ENCODE measurements around the gene SRSF5.

Gene SRSF5

DNA sequence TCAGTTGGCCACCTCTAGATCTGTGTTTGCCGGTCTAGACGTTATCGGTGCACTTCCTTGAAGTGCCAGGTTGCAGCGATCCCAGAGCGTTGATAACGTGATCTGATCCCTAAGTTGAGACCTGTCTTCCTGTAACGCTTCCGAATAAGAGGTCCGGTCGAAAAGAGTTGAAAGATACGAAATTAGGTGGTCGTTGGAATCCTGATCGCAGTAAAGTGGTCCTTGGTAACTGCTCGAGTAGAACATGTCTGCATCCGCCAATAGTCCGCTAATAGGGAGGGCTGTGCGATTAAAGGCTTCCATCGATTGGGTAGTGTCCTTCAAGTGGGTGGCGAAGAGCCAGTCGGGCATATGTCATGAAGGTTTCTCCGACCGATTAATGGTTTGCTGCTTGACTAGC is 2.7 kb downstream of the SRSF5 start:
- DNase-seq (ENCODE audit: low read depth in 1 of 2, low spot score in 1 of 2), result no peak

DNA sequence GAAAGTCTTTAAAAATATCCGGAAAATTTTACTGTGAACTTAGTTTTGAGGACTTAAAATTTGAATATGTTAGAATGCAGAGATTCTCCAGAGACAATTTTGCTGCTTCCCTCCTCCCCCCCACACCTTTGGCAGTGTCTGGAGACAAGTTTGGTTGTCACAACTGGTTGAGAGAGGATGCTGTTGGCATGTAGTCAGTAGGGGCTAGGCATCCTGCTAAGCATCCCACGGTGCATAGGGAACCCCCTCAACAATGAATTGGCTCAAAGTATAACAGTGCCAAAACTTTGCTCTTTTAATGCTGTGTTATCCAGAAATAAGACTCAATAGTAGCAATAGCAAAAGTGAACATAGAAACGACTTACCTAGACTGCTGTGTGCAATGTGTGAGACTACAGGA is 3.6 kb downstream of the SRSF5 start:
- DNase-seq (ENCODE audit: low read depth in 1 of 2, low spot score in 1 of 2), result no peak

DNA sequence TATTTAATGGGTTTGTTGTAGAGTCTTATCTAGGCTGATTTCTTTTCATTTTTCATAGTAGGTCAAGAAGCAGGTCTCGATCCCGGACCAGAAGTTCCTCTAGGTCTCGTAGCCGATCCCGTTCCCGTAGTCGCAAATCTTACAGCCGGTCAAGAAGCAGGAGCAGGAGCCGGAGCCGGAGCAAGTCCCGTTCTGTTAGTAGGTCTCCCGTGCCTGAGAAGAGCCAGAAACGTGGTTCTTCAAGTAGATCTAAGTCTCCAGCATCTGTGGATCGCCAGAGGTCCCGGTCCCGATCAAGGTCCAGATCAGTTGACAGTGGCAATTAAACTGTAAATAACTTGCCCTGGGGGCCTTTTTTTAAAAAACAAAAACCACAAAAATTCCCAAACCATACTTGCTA is 4.2 kb downstream of the SRSF5 start:
- DNase-seq (ENCODE audit: low read depth in 1 of 2, low spot score in 1 of 2), result no peak

DNA sequence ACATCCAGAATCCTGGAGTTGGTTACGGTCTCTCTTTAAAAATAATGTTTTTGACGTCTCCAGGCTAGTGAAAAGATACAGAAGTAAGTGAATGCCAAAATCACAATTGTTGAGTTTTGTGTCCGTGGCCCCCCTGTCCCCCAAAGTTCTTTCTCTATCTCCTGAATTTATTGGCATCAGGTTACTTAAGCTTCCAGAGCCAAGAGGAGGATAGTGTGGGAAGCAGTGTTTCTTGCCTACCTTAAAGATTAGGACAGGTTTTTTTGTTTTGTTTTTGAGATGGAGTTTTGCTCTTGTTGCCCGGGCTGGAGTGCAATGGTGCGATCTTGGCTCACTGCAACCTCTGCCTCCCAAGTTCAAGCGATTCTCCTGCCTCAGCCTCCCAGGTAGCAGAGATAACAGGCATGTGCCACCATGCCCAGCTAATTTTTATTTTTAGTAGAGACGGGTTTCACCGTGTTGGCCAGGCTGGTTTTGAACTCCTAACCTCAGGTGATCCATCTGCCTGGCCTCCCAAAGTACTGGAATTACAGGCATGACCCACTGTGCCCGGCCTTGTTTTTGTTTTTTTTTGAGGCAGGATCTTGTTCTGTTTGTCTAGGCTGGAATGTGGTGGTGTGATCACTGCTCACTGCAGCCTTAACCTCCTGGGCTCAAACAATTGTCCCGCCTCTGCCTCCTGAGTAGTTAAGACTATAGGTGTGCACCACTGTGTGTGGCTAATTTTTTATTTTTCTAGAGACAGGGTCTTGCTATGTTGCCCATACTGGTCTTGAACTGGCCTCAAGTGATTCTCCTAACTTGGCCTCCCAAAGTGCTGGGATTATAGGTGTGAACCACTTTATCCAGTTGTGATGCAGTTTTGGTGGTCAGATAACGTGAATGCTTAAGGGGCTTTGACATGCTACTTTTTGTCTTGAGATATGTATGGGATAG is 5.4 kb downstream of the SRSF5 start:
- DNase-seq (ENCODE audit: low read depth in 1 of 2, low spot score in 1 of 2), result no peak

DNA sequence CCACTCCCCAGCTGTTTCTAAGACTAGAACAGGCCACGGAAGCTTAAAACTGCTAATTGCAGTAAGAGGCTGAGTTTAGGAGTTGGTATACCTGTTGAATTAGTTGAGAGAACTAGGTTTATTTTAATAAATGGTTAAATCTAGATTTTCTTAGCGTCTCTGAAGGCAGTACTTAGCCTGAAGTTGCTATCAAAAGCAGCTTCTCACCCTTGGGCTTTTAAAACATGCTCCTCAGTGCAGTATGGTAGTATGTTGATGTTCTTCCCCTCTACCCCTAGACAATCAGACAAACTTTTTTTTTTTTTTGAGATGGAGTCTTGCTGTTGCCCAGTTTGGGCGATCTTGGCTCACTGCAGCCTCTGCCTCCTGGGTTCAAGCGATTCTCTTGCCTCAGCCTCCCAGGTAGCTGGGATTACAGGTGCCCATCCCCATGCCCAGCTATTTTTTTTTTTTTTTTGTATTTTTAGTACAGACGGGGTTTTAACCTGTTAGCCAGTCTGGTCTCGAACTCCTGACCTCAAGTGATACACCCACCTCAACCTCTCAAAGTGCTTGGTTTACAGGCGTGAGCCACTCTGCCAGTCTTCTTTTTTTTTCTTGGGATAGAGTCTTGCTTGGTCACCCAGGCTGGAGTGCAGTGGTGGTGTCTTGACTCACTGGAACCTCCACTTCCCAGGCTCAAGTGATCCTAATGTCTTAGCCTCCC is 6.8 kb downstream of the SRSF5 start:
- no peak for DNase-seq (ENCODE audit: low read depth in 1 of 2, low spot score in 1 of 2)

DNA sequence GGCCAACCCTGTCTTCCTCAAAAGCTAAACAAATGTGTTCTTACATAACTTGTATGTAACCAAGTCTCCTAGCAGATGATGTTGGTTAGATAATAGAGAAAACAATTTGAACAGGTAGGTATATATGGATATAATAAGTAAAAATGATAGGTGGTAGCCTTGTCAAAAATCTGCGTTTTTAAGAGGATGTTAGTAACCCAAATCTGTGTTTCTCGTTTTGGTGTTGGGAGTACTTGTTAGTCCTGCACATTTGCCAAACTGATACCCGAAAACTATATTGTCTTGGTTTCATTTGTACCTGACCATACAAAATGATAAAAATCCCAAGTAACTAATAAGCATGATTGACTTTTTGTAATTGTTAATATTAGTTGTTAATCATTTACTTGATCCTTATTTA is 8.1 kb downstream of the SRSF5 start:
- DNase-seq (ENCODE audit: low read depth in 1 of 2, low spot score in 1 of 2), result no peak

DNA sequence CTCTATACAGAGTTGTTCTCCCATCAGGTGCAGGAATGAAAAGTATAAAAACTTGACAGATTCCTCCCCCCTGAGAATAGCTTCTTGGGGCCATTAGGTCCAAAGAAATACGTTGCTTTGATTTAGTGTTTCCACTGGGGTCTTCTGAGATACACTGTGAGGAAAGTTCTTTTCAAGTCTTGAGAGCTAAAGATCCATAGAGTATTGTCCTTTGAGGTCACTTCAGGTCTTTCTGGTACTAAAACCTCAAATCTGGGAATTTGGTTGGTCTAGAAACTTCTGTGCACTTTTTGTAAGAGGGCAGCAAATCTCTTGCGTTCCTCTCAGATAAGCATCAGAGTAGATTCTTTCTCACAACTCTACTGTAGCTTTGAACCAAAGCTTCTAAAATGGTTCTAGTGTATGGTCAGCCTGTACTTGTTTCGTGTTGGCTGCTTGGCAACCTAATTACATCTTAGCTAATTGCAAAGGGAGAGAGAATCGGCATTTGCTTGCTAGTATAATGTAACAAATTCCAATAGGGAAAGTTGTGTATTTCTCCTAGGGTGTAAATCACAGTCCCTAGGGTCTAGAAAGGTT is 10.0 kb downstream of the SRSF5 start:
- DNase-seq (ENCODE audit: low read depth in 1 of 2, low spot score in 1 of 2), result no peak

DNA sequence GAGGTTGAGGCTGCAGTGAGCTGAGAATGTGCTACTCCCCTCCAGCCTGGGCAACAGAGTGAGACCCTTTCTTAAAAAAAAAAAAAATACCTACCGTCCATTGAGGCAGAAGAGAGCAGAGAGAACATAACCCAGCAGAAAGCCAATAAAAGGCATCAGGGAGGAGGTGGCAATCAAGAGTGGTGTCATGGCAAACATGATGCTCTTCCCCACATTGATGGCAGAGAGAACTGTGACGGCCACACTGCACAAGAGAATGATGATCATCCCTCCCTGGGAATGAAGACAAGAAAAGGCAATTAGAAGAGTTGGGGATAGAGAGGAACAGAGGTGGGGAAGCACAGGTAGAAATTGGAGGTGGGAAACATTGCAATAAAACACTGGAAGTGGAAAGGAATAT is 12.1 kb downstream of the SRSF5 start:
- DNase-seq (ENCODE audit: low read depth in 1 of 2, low spot score in 1 of 2), result no peak

DNA sequence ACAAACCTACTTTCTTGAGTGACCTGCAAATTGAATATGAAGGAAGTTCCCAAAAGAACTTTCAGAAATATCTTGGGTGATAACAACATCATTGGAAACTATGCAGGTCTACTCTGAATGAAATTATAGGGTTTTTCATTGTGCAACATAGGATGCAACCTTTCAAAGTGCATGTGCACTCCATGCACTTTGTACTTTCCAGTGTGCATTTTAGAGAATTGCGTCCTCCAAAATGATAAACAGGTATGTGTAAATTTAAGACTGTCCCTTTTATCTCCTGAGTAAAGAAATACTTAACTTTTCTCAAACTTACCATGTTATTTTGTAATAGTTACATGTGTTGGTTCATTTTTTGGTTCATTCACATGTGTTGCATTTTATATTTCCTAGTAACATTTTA is 13.2 kb downstream of the SRSF5 start:
- no peak for DNase-seq (ENCODE audit: low read depth in 1 of 2, low spot score in 1 of 2)

DNA sequence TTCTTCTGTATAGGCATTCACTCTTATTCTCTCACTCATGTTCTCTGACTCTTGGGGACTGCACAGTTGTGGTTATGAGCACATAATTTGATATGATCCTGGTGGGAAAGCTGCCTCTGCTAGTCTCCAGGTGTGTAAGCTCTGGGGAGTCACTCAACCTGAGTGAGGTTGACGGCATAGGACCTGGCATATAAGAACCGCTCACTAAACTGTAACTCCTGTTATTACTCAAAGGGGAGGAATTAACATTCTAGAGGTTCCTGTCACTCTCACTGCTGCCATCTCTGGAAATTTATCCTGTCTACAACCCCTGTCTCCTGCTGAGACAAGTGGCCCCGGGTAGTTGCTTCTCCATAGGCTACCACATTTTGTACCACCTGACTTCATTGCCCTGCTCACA is 14.0 kb downstream of the SRSF5 start:
- DNase-seq (ENCODE audit: low read depth in 1 of 2, low spot score in 1 of 2), result no peak

DNA sequence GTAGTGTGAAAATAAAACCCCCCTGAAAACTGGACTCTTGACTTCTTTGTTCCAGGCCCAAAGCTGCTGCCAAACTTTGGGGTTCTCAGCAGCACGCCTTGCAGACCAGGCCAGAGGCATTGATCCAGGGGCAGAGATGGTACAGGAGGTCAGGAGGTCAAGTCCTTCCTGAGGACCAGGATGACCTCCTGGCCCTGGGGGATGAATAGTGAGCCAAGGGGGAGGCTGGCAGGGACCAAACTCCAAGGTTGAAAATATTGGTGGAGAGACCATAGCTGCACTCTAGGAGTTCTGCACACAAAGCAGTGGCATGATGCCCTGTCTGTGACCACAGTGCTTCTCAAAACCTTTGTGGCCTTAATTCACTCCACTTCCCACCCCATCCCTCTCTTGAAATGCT is 18.0 kb downstream of the SRSF5 start:
- no peak for DNase-seq (ENCODE audit: low read depth in 1 of 2, low spot score in 1 of 2)

DNA sequence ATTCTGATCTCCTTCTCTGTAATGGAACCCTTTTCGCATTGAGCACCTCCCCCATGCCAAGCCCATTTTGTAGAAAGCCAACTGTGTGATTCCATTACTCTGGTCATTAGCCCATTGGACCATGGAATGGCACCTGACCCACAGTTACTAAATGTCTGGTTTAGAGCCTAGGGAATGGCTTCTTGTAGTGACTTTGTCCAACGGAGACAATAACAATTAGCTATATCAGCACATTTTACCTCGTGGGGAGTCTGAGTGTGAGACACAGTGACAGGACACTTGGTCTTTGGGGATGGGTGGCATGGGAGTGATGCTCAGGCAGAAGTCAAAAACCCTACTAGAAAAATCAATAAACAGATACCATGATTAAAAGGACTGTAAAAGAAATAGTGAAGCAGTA is 19.7 kb downstream of the SRSF5 start:
- no peak for DNase-seq (ENCODE audit: low read depth in 1 of 2, low spot score in 1 of 2)

DNA sequence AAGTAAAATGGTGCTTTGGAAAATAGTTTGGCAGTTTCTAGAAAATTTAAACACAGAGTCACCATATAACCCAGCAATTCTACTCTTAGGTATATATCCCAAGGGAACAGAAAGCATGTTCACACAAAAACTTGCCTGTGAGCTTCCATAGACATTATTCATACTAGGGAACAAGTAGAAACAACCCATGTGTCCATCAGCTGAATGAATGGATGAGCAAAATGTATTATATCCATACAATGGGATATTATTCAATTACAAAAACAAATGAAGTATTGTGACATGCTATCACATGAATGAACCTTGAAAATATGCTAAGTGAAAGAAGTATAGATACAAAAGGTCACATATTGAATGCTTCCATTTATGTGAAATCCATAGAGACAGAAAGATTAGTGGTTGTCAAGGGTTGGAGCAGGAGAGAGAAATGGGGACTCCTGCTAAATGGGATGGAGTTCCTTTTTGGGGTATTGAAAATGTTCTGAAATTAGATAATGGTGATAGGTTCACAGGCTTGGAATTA is 22.2 kb downstream of the SRSF5 start:
- no peak for DNase-seq (ENCODE audit: low read depth in 1 of 2, low spot score in 1 of 2)

DNA sequence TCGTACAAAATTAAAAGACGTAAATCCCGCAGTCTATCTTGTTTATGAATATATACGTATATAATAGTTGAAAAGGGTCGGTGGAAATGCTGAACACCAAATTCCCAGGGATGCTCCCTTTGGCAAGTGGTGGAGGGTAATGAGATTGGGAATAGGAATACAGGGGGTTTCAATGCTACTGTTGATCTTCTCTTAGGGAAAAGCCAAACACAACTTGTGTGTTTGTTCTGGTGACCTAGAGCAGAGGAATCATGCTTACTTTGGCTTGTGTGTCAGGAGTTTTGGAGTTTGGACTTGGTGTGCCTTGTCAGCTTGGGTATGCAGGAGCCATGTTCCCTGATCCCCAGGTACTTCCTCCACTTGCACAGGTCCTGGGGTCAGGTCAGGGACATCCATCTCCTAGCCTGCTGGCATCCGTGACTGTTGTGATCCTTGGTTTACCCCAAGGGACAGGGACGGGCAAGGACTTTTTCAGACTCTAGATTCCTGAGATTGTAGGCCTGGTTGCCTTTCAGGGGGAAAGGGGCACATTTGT is 26.0 kb downstream of the SRSF5 start:
- DNase-seq (ENCODE audit: low read depth in 1 of 2, low spot score in 1 of 2), result no peak

DNA sequence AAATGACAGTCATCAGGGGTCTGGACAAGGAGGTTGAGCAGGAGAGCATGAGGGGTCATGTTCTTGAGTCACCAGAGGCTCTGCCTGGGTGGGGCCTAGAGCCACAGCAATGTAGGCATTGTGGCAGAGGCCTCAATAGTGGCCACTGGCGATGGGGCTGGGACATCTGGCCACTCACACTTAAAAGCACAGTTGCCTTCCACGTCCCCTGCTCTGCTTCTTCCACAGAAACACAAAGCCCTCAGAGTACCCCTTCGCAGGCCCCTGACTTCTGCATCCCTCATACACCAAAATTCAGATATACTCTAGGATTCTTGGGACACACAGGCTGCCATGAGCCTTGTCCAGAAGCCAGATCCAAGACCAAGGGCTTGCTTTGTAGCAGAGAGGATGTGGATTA is 27.8 kb downstream of the SRSF5 start:
- DNase-seq (ENCODE audit: low read depth in 1 of 2, low spot score in 1 of 2), result no peak

DNA sequence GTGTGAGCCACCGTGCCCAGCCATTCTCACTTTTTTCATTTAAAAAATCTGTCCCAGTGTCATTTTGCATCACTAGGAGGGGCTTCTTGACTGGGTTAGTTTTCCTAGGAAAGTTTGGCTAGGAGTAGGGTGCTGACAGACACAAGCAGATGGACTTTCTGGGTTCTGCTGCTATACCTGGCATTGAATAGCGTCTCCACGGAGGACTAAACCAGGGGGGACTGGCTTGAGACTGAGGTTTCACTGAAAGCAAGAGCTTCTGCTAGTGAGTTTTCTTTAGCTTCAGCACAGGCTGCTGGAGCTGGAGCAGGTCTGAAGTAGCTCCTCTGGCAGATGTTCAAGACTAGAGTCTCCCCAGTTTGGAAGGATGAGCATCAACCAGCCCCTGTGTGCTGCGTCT is 28.7 kb downstream of the SRSF5 start:
- DNase-seq (ENCODE audit: low read depth in 1 of 2, low spot score in 1 of 2), result no peak

DNA sequence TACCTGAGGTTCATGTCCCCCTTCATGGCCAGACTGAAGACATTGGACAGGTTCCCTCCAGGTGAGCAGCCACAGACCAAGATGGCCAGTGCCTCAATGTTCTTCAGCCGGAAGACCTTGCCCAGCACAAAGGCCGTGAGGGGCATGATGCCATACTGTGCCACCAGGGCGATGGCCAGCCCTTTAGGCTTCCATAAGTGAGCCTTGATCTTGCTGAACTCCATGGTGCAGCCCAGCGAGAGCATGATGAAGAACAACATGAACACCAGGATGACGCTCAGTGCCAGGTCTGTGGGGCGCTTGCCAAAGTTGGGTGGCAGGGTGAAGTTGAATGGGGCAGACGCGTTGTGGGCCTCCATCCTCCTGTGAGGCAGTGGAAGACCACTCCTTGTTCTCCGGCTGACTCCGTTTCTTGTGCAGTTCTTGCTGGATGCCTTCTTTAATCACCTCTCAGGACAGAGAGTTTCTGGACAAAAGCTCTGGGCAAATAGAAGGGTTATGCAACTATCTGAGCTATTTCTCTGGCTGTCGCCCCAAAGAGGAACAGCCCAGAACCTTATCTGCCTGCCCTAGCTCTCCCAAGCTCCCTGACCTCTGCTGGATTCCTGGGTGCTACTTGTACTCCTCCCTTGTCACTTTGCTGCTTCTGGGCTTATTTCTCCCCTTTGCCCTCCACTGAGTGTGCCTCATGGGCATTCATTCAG is 30.0 kb downstream of the SRSF5 start, which contains the start of gene SLC10A1:
Gene SLC10A1, minus strand, starts transcription at position 445 of the 704 bp plus-strand sequence. Its CDS starts 86 bp downstream, at position 359.
- no peak for DNase-seq (ENCODE audit: low read depth in 1 of 2, low spot score in 1 of 2)

DNA sequence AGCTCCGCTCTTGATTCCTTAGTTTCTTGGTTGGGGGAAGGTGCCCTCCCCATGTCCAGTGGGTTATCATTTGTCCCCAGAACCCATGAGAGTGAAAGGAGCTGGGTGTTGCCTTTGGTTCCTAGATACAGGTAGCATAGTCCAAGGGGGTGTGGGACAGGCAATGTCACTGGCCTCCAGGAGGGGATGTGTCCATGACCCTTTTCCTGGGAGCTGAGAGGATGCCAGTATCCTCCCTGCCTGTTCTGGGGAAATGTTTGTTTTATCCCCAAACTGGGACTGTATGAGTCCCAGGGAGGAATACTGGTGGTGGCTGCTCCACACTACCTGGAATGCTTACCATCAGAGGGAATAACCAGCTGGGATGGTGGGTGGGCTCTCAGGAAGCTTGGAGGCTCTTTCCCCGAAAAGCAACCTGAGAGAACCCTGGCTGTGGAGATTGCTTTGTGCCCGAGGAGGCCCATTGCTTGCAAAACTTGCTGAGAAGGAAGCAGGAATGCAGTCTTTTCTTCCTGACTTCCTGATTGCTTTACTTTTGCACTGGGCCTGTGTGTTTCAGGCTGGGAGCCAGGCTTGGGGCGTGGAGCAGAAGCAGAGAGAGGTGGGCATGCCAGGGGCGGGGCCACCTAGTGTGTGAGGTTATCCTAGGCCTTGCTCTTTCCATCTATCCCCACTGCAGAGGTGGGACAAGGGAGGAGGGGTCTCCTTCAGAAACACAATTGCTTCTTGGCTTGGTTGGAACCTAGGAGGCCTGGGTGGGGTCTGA is 30.8 kb downstream of the SRSF5 start:
- DNase-seq (ENCODE audit: low read depth in 1 of 2, low spot score in 1 of 2), result no peak

DNA sequence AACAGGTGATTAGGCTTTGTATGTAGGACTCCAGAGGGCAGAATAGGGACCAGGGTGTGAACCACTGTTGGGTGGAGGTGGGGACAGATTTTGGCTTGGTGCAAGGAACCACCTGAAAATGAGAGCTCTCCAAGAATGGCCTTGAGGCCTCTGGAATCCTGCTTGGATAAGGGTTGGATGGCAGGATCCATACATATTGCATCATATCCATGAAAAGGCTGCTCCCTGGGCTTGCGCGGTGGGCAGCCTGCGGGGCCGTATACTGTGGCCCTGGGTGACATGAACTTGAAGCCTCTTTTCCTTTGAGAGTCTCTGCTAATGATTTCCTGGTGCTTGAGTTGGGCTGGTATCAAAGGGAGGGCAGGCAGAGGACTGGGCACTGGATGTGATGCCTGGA is 31.4 kb downstream of the SRSF5 start:
- DNase-seq (ENCODE audit: low read depth in 1 of 2, low spot score in 1 of 2), result no peak

DNA sequence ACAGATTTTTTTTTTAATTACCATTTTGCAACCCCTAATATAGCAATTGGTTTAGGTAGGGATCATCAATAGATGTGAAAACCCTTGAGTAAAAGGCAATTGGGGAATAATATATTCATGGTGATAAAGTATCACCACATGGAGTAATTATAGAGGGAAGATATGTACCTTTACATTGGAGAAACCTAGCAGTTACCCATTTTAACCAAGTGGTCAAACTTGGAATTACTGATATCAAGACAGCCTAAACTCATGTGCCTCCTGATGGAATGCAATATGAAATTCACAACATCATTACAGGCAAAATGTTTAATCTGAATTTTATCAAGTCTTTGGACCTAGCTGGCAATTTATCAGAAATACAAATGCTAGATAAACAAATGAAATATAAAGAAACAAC is 36.8 kb downstream of the SRSF5 start:
- DNase-seq (ENCODE audit: low read depth in 1 of 2, low spot score in 1 of 2), result no peak
